Measurements from ENCODE around the gene FIP1L1. TPM values are rescaled to one million over a fixed set of nuclear protein-coding genes. Genes with fewer than 3 reads are reported as not detected.

The FIP1L1 gene
- total and polyA plus RNA-seq, 4 experiments from 2014 or later, result 63.9 to 90.7 (median 70.5) TPM

DNA sequence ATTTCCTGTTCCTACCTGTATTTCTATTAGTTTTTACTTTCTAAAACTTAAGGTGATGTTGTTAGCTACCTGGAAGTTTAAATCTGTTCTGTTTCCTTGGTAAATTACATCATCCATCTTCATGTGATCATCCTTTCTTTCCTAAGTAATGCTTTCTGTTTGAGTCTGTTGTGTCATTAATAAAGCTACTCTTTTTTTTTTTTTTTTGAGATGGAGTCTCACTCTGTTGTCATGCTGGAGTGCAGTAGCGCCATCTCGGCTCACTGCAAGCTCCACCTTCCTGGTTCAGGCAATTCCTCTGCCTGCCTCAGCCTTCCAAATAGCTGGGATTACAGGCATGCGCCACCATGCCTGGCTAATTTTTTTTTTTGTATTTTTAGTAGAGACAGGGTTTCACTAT is 73.3 kb downstream of the FIP1L1 start:
- H3K4me1 Mint-ChIP-seq, result peaks cover 3 to 20% (median 6%) of the 10 kb centered on the region in 4 donors
- Histone ChIP-seq H3K27me3 (ENCODE audit: insufficient read depth, low read length) (no peaks in the 10 kb centered on the region), H3K36me3 (ENCODE audit: insufficient read depth, low read length) (peaks cover 24% of the 10 kb centered on the region), H3K4me1 (ENCODE audit: insufficient read depth, low read length) (no peaks in the 10 kb centered on the region), H3K4me3 (ENCODE audit: low read length in 2 of 2) (no peak overlapping the region), H3K9me3 (ENCODE audit: control insufficient read depth in 1 of 2, low read length in 2 of 2) (no peaks in the 10 kb centered on the region), H3K27ac (ENCODE audit: low read depth, low read length) (no peak overlapping the region)
- ChIA-PET CTCF (ENCODE audit: partially characterized antibody) (no interaction called here), POLR2A (ENCODE audit: partially characterized antibody) (interaction anchor here (0.7 kb wide), 2 partner anchors 73 to 628 kb away, joined by 3 to 4 read pairs; partner anchors contain the start of gene FIP1L1)
- peaks cover 44 to 69% of the 10 kb centered on the region in 2 donors for H3K36me3 Mint-ChIP-seq
- H3K27ac Mint-ChIP-seq, result peak overlapping the region in 2 of 7 donors; percentile 24 to 25
- intact Hi-C loops (cut with micrococcal nuclease), result no loop called here
- no peak overlapping the region for H3K4me3 Mint-ChIP-seq
- no peak for DNase-seq
- H3K9me3 Mint-ChIP-seq, result no peaks in the 10 kb centered on the region
- H3K27me3 Mint-ChIP-seq, result no peaks in the 10 kb centered on the region

- intact Hi-C loops (cut with micrococcal nuclease), result no loop called here
- peaks cover 36 to 69% of the 10 kb centered on the region in 2 donors for H3K36me3 Mint-ChIP-seq
- ChIA-PET CTCF (ENCODE audit: partially characterized antibody) (no interaction called here), POLR2A (ENCODE audit: partially characterized antibody) (no interaction called here)
- Histone ChIP-seq H3K4me1 (ENCODE audit: insufficient read depth, low read length) (no peaks in the 10 kb centered on the region), H3K27me3 (ENCODE audit: insufficient read depth, low read length) (no peaks in the 10 kb centered on the region), H3K27ac (ENCODE audit: low read depth, low read length) (no peak overlapping the region), H3K4me3 (ENCODE audit: low read length in 2 of 2) (no peak overlapping the region), H3K9me3 (ENCODE audit: control insufficient read depth in 1 of 2, low read length in 2 of 2) (no peaks in the 10 kb centered on the region), H3K36me3 (ENCODE audit: insufficient read depth, low read length) (peaks cover 27% of the 10 kb centered on the region)
- no peak for DNase-seq
- H3K4me1 Mint-ChIP-seq, result peaks cover 3 to 6% (median 3%) of the 10 kb centered on the region in 4 donors
- no peaks in the 10 kb centered on the region for H3K9me3 Mint-ChIP-seq
- H3K27me3 Mint-ChIP-seq, result no peaks in the 10 kb centered on the region
- no peak overlapping the region for H3K4me3 Mint-ChIP-seq
- no peak overlapping the region for H3K27ac Mint-ChIP-seq
These were observed 75.9 kb downstream of the FIP1L1 start for GRCh38 chr4:53453385-53453784.

DNA sequence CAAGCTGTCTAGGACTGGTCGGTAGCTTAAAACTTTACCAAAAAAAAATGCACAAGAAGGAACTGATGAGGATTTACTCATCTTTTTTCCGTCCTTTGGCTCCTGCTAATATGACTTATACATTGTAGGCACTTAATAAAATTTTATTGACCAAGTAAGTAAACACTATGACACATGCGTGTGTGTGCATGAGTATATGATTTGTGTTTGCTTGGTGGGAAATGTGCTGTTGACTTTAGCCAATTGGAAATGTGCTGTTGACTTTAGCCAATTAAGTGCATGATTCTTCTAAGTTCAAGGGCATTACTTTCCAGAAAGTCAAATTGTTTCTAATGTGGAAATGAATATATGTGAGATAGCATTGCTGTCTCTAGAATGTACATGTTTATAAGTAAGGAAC is 78.3 kb downstream of the FIP1L1 start:
- H3K4me1 ChIP-seq (ENCODE audit: insufficient read depth, low read length), result no peaks in the 10 kb centered on the region
- ChIA-PET CTCF (ENCODE audit: partially characterized antibody) (no interaction called here), POLR2A (ENCODE audit: partially characterized antibody) (interaction anchor here (1.3 kb wide), 1 partner anchor 78 kb away, joined by 3 read pairs; the partner anchor contains the start of gene FIP1L1)
- intact Hi-C loops (cut with micrococcal nuclease), result no loop called here
- H3K9me3 ChIP-seq (ENCODE audit: control insufficient read depth in 1 of 2, low read length in 2 of 2), result no peaks in the 10 kb centered on the region
- H3K27ac ChIP-seq (ENCODE audit: low read depth, low read length), result no peak overlapping the region
- Mint-ChIP-seq H3K4me1 (peaks cover 0 to 3% (median 2%) of the 10 kb centered on the region in 4 donors), H3K36me3 (peaks cover 55 to 75% of the 10 kb centered on the region in 2 donors), H3K4me3 (no peak overlapping the region), H3K27ac (no peak overlapping the region), H3K9me3 (no peaks in the 10 kb centered on the region), H3K27me3 (no peaks in the 10 kb centered on the region)
- H3K27me3 ChIP-seq (ENCODE audit: insufficient read depth, low read length), result no peaks in the 10 kb centered on the region
- no peak overlapping the region for H3K4me3 ChIP-seq (ENCODE audit: low read length in 2 of 2)
- DNase-seq, result no peak
- H3K36me3 ChIP-seq (ENCODE audit: insufficient read depth, low read length), result peaks cover 37% of the 10 kb centered on the region

- no peak overlapping the region for H3K27ac Mint-ChIP-seq
- H3K27ac ChIP-seq (ENCODE audit: low read depth, low read length), result no peak overlapping the region
- no peaks in the 10 kb centered on the region for H3K27me3 ChIP-seq (ENCODE audit: insufficient read depth, low read length)
- peaks cover 0 to 3% (median 2%) of the 10 kb centered on the region in 4 donors for H3K4me1 Mint-ChIP-seq
- ChIA-PET POLR2A (ENCODE audit: partially characterized antibody) (no interaction called here), CTCF (ENCODE audit: partially characterized antibody) (no interaction called here)
- intact Hi-C loops (cut with micrococcal nuclease), result no loop called here
- peaks cover 59 to 75% of the 10 kb centered on the region in 2 donors for H3K36me3 Mint-ChIP-seq
- no peak overlapping the region for H3K4me3 Mint-ChIP-seq
- no peaks in the 10 kb centered on the region for H3K9me3 Mint-ChIP-seq
- no peaks in the 10 kb centered on the region for H3K9me3 ChIP-seq (ENCODE audit: control insufficient read depth in 1 of 2, low read length in 2 of 2)
- no peak overlapping the region for H3K4me3 ChIP-seq (ENCODE audit: low read length in 2 of 2)
- H3K27me3 Mint-ChIP-seq, result no peaks in the 10 kb centered on the region
- no peak for DNase-seq
- H3K36me3 ChIP-seq (ENCODE audit: insufficient read depth, low read length), result peaks cover 41% of the 10 kb centered on the region
- no peaks in the 10 kb centered on the region for H3K4me1 ChIP-seq (ENCODE audit: insufficient read depth, low read length)
These were observed 78.7 kb downstream of the FIP1L1 start for GRCh38 chr4:53456178-53456577.

DNA sequence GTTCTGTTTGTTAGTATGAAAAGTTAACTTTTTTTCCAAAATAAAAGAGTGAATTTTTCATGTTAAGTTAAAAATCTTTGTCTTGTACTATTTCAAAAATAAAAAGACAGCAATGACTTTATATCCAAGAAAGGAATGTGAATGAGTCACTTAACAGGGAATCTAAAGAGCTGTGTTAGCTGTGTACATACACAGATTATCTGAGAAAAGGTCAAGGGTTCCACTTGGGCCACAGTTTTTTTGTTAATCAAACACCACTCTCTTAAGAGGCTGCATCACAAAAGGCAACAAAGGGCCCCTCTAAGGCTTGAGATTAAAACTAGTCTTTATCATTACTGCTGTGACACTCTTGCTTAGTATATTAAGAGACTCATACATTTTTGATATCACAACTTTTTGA is 82.1 kb downstream of the FIP1L1 start:
- H3K4me3 ChIP-seq (ENCODE audit: low read length in 2 of 2), result no peak overlapping the region
- ChIA-PET POLR2A (ENCODE audit: partially characterized antibody) (no interaction called here), CTCF (ENCODE audit: partially characterized antibody) (no interaction called here)
- no peaks in the 10 kb centered on the region for H3K4me1 ChIP-seq (ENCODE audit: insufficient read depth, low read length)
- no peaks in the 10 kb centered on the region for H3K27me3 ChIP-seq (ENCODE audit: insufficient read depth, low read length)
- peaks cover 0 to 1% (median 0%) of the 10 kb centered on the region in 4 donors for H3K4me1 Mint-ChIP-seq
- H3K36me3 Mint-ChIP-seq, result peaks cover 68 to 74% of the 10 kb centered on the region in 2 donors
- H3K27ac Mint-ChIP-seq, result no peak overlapping the region
- H3K9me3 Mint-ChIP-seq, result peaks cover 0 to 2% (median 0%) of the 10 kb centered on the region in 8 donors
- intact Hi-C loops (cut with micrococcal nuclease), result no loop called here
- H3K9me3 ChIP-seq (ENCODE audit: control insufficient read depth in 1 of 2, low read length in 2 of 2), result no peaks in the 10 kb centered on the region
- no peak overlapping the region for H3K27ac ChIP-seq (ENCODE audit: low read depth, low read length)
- peaks cover 33% of the 10 kb centered on the region for H3K36me3 ChIP-seq (ENCODE audit: insufficient read depth, low read length)
- no peak for DNase-seq
- H3K4me3 Mint-ChIP-seq, result no peak overlapping the region
- H3K27me3 Mint-ChIP-seq, result no peaks in the 10 kb centered on the region

DNA sequence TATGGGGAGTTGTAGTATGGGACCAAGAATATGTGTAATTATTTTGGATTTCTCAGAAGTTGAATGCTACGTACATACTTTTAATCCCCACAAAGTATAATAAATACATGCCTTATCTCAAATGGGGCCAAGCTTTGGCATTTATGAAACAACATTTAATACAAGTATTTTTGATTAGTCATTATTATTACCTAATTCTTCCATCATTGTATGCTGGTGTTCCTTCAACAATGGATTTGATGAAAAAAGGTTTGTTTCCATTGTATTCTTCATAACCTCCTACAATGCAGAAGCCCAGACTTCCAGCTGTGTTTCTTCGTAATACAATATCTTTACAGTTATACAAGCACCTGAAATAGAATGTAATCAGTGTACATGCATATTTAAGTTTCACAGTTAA is 83.8 kb downstream of the FIP1L1 start:
- Histone ChIP-seq H3K4me3 (ENCODE audit: low read length in 2 of 2) (no peak overlapping the region), H3K9me3 (ENCODE audit: control insufficient read depth in 1 of 2, low read length in 2 of 2) (no peaks in the 10 kb centered on the region), H3K4me1 (ENCODE audit: insufficient read depth, low read length) (no peaks in the 10 kb centered on the region), H3K27ac (ENCODE audit: low read depth, low read length) (no peak overlapping the region), H3K36me3 (ENCODE audit: insufficient read depth, low read length) (peaks cover 19% of the 10 kb centered on the region), H3K27me3 (ENCODE audit: insufficient read depth, low read length) (no peaks in the 10 kb centered on the region)
- DNase-seq, result no peak
- H3K4me1 Mint-ChIP-seq, result peaks cover 0 to 1% (median 0%) of the 10 kb centered on the region in 4 donors
- peaks cover 0 to 5% (median 2%) of the 10 kb centered on the region in 8 donors for H3K9me3 Mint-ChIP-seq
- no peak overlapping the region for H3K27ac Mint-ChIP-seq
- H3K27me3 Mint-ChIP-seq, result no peaks in the 10 kb centered on the region
- peaks cover 55 to 57% of the 10 kb centered on the region in 2 donors for H3K36me3 Mint-ChIP-seq
- POLR2A ChIA-PET (ENCODE audit: partially characterized antibody), result no interaction called here
- H3K4me3 Mint-ChIP-seq, result no peak overlapping the region
- intact Hi-C loops (cut with micrococcal nuclease), result no loop called here
- CTCF ChIA-PET (ENCODE audit: partially characterized antibody), result no interaction called here

DNA sequence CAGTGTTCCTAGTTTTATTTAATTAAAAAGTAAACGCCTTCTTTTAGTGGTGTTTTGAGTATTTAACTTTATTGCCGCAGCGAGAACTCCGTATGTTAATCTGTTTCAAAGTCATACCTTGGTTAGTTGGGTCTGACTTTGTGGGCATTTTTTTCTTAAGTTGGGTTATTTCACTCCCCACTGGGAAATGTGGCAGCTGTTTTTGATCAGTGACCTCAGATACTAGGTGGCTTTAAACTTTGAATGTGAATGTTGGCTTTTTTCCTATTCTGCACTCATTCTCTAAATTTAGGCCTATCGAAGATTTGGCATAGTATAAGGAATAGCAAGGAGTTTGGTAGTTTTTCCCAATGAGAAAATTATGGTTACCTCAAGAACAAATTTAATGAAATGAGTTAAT is 85.9 kb downstream of the FIP1L1 start:
- Mint-ChIP-seq H3K27me3 (no peaks in the 10 kb centered on the region), H3K9me3 (peaks cover 0 to 22% (median 17%) of the 10 kb centered on the region in 8 donors), H3K27ac (peak overlapping the region in 1 of 7 donors; percentile 7), H3K4me1 (peaks cover 0 to 1% (median 0%) of the 10 kb centered on the region in 4 donors), H3K36me3 (peaks cover 46 to 54% of the 10 kb centered on the region in 2 donors), H3K4me3 (no peak overlapping the region)
- H3K9me3 ChIP-seq (ENCODE audit: control insufficient read depth in 1 of 2, low read length in 2 of 2), result no peaks in the 10 kb centered on the region
- no peaks in the 10 kb centered on the region for H3K27me3 ChIP-seq (ENCODE audit: insufficient read depth, low read length)
- H3K4me3 ChIP-seq (ENCODE audit: low read length in 2 of 2), result no peak overlapping the region
- POLR2A ChIA-PET (ENCODE audit: partially characterized antibody), result no interaction called here
- no peak for DNase-seq
- CTCF ChIA-PET (ENCODE audit: partially characterized antibody), result no interaction called here
- H3K36me3 ChIP-seq (ENCODE audit: insufficient read depth, low read length), result peaks cover 17% of the 10 kb centered on the region
- H3K27ac ChIP-seq (ENCODE audit: low read depth, low read length), result no peak overlapping the region
- H3K4me1 ChIP-seq (ENCODE audit: insufficient read depth, low read length), result no peaks in the 10 kb centered on the region
- intact Hi-C loops (cut with micrococcal nuclease), result no loop called here

GRCh38 chr4:53465281-53465680 is 87.8 kb downstream of the FIP1L1 start:
- H3K4me1 Mint-ChIP-seq, result no peaks in the 10 kb centered on the region
- Histone ChIP-seq H3K4me1 (ENCODE audit: insufficient read depth, low read length) (no peaks in the 10 kb centered on the region), H3K36me3 (ENCODE audit: insufficient read depth, low read length) (peaks cover 6% of the 10 kb centered on the region), H3K9me3 (ENCODE audit: control insufficient read depth in 1 of 2, low read length in 2 of 2) (no peaks in the 10 kb centered on the region), H3K4me3 (ENCODE audit: low read length in 2 of 2) (no peak overlapping the region), H3K27ac (ENCODE audit: low read depth, low read length) (no peak overlapping the region), H3K27me3 (ENCODE audit: insufficient read depth, low read length) (no peaks in the 10 kb centered on the region)
- H3K27ac Mint-ChIP-seq, result no peak overlapping the region
- no peak overlapping the region for H3K4me3 Mint-ChIP-seq
- H3K27me3 Mint-ChIP-seq, result no peaks in the 10 kb centered on the region
- CTCF ChIA-PET (ENCODE audit: partially characterized antibody), result no interaction called here
- peaks cover 28 to 38% of the 10 kb centered on the region in 2 donors for H3K36me3 Mint-ChIP-seq
- no peak for DNase-seq
- intact Hi-C loops (cut with micrococcal nuclease), result no loop called here
- POLR2A ChIA-PET (ENCODE audit: partially characterized antibody), result no interaction called here
- peaks cover 2 to 38% (median 31%) of the 10 kb centered on the region in 8 donors for H3K9me3 Mint-ChIP-seq
